AG09319 (cell line): Measurements from ENCODE around the gene CACNA1C.

Source experiments
- DNase-seq: peaks from one replicate; pipeline ENCODE4 v3.0.0-alpha.2; 2010; ENCODE audit warnings: low read depth; ENCODE audit errors: extremely low read depth
- TF ChIP-seq, protein P1 (sequence below): IDR thresholded peaks from 2 replicates; pipeline ENCODE4 v1.5.1; 2011; ENCODE audit warnings: low read depth, mild to moderate bottlenecking, inconsistent platforms, low read length, moderate library complexity

The CACNA1C gene

DNA sequence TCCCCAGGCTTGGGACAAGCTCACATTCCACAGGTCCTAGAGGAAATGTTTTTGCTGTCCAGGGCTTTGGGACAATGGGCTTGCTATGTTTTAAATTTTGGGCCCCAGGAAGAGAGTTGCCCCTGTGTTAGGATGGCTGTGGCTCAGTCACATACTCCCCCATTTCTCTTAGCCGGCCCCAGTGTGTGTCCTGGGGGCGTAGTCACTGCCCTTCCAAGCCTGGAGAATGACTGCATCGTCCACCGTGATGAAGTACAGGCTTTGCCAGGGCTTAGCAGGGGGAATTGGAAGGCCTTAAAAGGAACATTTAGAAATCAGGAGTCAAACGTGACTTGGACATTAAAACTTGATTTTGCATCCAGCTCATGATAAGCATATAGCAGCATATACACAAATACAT, 293.6 kb downstream of the CACNA1C start:
- TF ChIP-seq, protein P1, sequence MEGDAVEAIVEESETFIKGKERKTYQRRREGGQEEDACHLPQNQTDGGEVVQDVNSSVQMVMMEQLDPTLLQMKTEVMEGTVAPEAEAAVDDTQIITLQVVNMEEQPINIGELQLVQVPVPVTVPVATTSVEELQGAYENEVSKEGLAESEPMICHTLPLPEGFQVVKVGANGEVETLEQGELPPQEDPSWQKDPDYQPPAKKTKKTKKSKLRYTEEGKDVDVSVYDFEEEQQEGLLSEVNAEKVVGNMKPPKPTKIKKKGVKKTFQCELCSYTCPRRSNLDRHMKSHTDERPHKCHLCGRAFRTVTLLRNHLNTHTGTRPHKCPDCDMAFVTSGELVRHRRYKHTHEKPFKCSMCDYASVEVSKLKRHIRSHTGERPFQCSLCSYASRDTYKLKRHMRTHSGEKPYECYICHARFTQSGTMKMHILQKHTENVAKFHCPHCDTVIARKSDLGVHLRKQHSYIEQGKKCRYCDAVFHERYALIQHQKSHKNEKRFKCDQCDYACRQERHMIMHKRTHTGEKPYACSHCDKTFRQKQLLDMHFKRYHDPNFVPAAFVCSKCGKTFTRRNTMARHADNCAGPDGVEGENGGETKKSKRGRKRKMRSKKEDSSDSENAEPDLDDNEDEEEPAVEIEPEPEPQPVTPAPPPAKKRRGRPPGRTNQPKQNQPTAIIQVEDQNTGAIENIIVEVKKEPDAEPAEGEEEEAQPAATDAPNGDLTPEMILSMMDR, result no peak
- DNase-seq, result no peak

DNA sequence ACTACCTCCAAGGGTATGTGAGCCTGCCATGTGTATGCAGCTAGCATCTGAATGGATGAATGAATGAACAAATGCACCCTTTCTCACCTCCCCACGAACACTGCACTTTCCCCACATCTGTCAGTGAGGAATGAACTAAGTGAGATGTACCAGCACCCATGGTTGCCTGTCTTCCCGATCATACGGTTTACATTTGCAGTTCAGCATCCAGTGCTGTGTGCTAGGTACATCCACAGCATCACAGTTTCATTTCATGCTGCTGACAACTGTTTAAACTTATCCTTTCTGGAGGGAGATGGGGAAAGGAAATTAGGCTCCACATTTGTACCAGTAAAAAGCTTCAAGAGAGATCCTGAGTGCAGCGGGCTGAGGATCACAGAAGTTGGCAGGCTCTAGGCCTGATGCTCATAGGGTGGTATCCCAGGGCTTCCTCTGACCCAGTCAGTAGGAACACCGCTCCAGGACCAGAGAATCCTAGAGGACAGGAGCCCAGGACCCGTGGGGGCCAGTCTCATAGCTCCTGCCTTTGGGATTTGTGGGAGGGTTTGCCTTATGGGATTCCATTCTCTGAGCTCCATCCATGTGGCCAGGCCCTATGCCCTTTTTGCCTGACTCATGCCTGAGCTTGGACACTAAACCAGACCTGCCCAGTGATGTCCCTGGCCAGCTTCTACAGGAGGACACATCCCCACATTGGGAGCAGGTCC, 294.5 kb downstream of the CACNA1C start:
- no peak for DNase-seq
- TF ChIP-seq, protein P1, result no peak

DNA sequence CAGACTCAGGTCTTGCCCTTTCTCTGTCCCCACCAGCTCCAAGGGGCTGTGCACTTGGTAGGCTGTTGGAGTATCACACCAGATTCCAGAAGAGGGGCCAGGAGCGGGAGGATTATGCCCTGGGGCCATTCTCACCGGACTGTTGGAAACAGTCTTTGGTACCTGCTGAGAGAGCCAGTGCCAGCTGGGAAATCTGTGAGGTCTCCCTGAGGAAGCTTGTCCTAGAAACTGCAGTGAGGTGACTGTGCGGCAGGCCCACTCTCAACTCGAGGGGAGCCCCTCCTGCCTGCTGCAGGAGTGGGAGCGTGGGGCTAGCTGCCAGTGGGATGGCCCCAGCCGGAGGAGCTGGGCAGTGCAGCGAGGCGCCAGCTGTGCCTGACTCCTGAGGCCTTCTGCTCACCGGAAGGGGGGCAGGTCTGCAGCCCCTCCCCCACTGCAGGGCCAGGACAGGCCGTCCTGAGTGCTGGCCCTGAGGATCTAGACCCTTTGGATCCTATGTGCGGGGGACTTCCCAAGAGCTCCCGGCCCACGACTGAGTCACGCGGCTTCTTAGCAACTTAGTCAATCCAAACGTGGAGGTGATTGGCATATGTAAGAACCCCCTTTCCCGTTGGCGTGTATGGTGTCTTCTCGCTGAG, 295.2 kb downstream of the CACNA1C start:
- DNase-seq, result no peak
- TF ChIP-seq, protein P1, result no peak

DNA sequence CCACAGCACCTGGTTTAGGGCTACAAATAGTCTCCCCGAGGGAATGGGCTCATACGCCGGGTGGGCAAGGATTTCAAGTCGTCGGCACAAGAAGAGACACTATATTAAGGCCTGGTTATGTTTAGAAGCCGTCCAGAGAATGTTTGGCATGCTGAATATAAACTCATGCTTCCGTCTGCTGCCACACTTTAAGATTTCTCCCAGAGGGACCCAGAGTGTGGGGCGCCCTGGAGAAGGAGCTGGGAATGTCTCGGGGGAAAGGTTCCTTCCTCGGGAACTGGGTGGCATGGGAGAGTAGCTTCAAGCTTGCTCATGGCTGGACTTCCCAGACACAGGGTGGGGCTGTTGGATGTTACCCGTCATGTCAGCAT, 295.7 kb downstream of the CACNA1C start:
- no peak for DNase-seq
- TF ChIP-seq, protein P1, result no peak

DNA sequence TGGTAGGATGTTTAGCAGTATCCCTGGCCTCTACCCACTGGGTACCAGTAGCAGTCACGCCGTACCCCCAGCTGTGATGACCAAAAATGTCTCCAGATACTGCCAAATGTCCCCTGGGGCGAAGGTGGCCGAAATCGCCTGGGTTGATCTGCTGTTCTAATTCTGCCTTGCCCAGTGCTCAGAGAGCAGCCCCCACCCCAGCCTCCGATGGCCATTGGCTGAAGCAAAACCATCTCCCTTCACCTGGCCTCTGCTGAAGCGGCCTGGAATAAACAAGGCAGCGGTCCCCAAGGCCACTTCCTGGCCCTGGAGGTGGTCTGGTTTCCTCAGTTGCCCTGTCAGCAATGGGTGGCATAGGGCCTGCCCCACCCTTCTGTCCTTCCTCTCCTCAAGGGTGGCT, 298.4 kb downstream of the CACNA1C start:
- no peak for DNase-seq
- TF ChIP-seq, protein P1, result no peak

DNA sequence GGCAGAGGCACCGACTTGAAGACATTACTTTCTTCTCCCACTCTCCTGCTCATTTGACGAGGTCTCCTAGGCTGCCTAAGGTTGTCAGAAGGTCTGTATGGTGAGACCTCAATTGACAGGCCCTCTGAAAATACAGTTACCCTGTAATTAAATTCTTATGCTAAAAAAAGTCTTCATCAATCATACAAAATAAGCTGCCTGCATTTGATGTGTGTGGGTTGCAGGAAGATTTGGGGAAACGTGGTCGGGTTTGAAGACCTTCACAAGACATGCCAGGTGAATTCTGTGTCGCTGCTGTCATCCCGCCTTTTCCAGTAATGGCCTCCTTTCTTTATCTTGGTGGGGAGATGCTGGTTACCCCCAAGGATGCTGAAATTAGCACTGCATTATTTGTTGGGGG, 299.4 kb downstream of the CACNA1C start:
- DNase-seq, result no peak
- TF ChIP-seq, protein P1, result no peak

DNA sequence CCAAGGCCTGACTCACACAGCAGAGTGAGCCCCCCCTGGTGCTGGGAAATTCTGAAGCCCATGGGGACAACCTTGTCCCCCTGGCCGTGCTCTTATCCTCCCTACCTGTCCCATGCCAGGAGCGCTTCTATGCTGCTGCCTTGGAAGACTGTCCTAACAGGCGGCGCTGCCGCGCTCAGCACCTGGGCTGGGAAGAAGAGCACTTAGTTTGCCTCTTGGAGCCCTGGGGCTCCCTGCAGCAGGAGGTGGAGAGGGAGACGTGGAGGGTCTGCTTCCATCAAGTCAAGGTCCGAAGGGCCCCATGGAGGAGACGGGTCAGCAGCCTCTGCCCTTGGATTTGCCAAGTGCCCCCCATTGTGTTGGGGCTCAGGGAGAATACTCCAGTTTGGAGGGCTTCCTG, 300.5 kb downstream of the CACNA1C start:
- DNase-seq, result no peak
- TF ChIP-seq, protein P1, result no peak
